ENCODE measurements around the gene PTN.

The PTN gene

GRCh38 chr7:137342265-137342664, 1.3 kb downstream of the PTN start:
- Histone ChIP-seq H3K4me1 (ENCODE audit: control insufficient read depth, insufficient read depth, low read length) (no peaks in the 10 kb centered on the region), H3K4me3 (ENCODE audit: low read depth, low read length) (no peak overlapping the region), H3K9me3 (ENCODE audit: control insufficient read depth, insufficient read depth, low read depth, low read length) (no peaks in the 10 kb centered on the region), H3K36me3 (ENCODE audit: control insufficient read depth in 2 of 2, insufficient read depth in 1 of 2, low read length in 2 of 2) (no peaks in the 10 kb centered on the region), H3K27ac (ENCODE audit: extremely low read depth, low read depth, low read length) (no peak overlapping the region)
- no peak for TF ChIP-seq ZNF239 (tag by site-specific recombination; IDR thresholded peaks at IDR 0.05)
- no peak for TF ChIP-seq TSHZ1 (tag by site-specific recombination; IDR thresholded peaks at IDR 0.05; ENCODE audit: borderline replicate concordance)
- no peak for TF ChIP-seq SCRT1 (tag by site-specific recombination; IDR thresholded peaks at IDR 0.05; ENCODE audit: borderline replicate concordance)
- TF ChIP-seq PBX3 (CRISPR knock-in tag; IDR thresholded peaks at IDR 0.05), result no peak
- TF ChIP-seq ZNF280C (tag by site-specific recombination; IDR thresholded peaks at IDR 0.05), result no peak
- no peak for TF ChIP-seq ZNF518A (tag by site-specific recombination; conservative IDR thresholded peaks at IDR 0.05; ENCODE audit: low read depth)
- TF ChIP-seq ZFHX2 (tag by site-specific recombination; conservative IDR thresholded peaks at IDR 0.05), result no peak
- TF ChIP-seq YY2 (tag by site-specific recombination; IDR thresholded peaks at IDR 0.05), result no peak
- TF ChIP-seq SETDB1 (IDR thresholded peaks at IDR 0.05; ENCODE audit: insufficient read length, low read length), result no peak
- TF ChIP-seq ZNF138 (tag by site-specific recombination; IDR thresholded peaks at IDR 0.05; ENCODE audit: borderline replicate concordance), result no peak
- no peak for TF ChIP-seq PATZ1 (tag by site-specific recombination; IDR thresholded peaks at IDR 0.05)
- TF ChIP-seq ZNF16 (tag by site-specific recombination; IDR thresholded peaks at IDR 0.05; ENCODE audit: low read depth), result no peak
- no peak for TF ChIP-seq ZNF548 (tag by site-specific recombination; IDR thresholded peaks at IDR 0.05)
- no peak for TF ChIP-seq ZNF223 (tag by site-specific recombination; IDR thresholded peaks at IDR 0.05)
- TF ChIP-seq ZNF561 (tag by site-specific recombination; IDR thresholded peaks at IDR 0.05; ENCODE audit: borderline replicate concordance), result no peak
- no peak for TF ChIP-seq ZNF341 (tag by site-specific recombination; IDR thresholded peaks at IDR 0.05; ENCODE audit: low read depth)
- POLR2A ChIA-PET, result no interaction called here
- CTCF ChIA-PET, result no interaction called here

All from HEK293 (cell line).